GM18508 (cell line): ENCODE data around the gene CENPA.
"Not testable (repeated sequence)": the region's sequence is repeated elsewhere in the genome, so short reads cannot be mapped to it uniquely, and the experiment has no call there.

Experiments
- ATAC-seq: cut with Tn5 transposase; IDR thresholded peaks from one replicate; pipeline ENCODE4 v1.9.1; 2021; ENCODE audit warnings: moderate number of reproducible peaks; ENCODE audit not compliant: insufficient read depth, unreplicated experiment

CENPA gene

GRCh38 chr2:26759845-26760244 lies 26.0 kb upstream of the CENPA start:
- no peak for ATAC-seq

- ATAC-seq = not testable (repeated sequence)
These were observed 24.9 kb upstream of the CENPA start for GRCh38 chr2:26760991-26761390.

DNA sequence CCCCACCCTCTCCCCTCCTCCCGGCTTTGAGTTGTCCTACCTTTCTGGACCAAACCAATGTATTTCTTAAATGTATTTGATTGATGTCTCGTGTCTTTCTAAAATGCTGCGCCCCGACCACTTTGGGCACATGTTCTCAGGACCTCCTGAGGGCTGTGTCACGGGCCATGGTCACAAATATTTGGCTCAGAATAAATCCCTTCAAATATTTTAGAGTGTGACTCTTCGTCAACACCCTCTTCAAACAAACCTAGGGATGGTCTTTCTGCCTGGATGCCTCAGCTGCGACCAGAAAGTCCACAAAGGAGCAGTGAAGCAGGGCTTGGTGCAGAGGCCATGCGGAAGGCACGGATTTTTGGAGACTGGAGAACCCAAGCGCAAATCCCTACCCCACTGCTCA lies 22.8 kb upstream of the CENPA start:
- ATAC-seq = no peak

DNA sequence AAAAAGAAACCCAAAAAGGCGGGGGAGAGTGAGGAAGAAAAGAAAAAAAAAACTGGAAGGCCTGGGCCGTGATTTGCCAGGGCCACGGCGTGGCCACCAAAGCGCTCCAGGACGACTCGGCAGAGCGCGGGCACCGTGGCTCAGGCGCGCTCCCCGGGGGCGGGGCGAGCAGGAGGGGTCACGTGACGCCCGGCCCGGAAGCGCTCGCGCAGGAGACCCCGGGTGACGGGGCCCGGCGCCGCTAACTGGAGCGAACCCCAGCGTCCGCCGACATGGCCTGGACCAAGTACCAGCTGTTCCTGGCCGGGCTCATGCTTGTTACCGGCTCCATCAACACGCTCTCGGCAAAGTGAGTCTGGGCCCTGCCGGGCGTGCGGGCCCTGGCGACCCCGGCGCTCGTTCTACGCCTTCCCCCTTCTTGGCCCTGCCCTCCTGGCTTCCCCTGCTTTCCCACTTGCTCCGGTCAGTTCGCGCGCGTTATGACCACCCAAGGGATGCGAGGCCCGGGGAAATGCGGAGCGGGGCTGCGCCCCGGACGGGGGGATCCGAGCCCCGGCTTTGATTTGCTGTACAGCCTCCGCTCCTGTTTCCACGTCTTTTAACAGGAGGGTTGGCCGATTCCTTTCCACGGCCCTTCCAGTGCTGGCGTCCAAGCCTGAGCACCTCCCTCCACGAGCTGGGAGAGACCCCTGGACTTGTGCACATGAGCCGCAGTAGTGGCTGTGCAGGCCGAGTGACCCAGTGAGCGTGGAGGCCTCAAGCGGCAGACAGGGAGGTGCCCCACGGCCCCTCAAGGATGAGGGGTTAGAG lies 21.6 kb upstream of the CENPA start, which contains the start of gene SLC35F6:
Gene SLC35F6, plus strand, starts transcription at position 207 of the 810 bp plus-strand sequence. Its CDS starts 66 bp downstream, at position 273.
- ATAC-seq = no peak

DNA sequence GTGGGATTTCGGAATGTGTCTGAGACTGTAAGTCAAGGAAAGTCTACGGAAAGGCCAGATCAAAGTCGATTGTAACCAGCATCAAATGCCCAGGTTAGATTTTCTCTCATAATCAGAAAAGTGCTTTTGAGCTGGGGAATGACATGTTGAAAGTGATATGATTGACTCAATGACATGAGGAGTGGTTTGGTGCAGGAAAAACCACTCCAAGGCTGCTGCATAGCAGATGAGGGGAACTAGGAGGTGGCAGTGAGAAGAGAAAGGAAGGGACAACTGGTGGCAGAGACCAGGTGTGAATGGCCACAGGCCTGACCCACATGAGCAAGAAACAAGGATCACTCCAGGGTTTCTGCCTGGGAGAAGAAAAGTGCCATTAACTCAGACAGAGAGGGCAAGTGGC lies 20.9 kb upstream of the CENPA start:
- ATAC-seq = no peak

- ATAC-seq = no peak
These were observed 20.2 kb upstream of the CENPA start for GRCh38 chr2:26765475-26766200.

DNA sequence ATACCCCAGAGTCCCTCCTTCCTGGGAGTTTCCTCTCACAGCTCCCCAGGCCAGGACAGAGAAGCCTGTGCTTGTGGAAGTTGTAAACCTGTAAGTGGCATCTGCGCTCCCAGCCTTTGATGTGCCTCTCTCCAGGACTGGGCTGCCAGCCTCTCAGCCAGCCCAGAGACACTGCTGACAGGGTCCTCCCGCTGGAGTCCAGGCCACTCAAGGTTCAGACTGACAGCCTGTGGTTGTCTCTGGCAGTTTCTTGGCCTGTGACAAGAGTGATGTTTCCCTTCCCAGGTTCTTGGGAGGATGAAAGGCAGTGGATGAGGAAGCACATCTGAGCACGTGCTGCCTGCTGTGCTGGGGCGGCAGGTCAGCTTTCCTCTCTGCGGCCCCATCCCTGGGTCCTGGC lies 18.7 kb upstream of the CENPA start:
- ATAC-seq = no peak

DNA sequence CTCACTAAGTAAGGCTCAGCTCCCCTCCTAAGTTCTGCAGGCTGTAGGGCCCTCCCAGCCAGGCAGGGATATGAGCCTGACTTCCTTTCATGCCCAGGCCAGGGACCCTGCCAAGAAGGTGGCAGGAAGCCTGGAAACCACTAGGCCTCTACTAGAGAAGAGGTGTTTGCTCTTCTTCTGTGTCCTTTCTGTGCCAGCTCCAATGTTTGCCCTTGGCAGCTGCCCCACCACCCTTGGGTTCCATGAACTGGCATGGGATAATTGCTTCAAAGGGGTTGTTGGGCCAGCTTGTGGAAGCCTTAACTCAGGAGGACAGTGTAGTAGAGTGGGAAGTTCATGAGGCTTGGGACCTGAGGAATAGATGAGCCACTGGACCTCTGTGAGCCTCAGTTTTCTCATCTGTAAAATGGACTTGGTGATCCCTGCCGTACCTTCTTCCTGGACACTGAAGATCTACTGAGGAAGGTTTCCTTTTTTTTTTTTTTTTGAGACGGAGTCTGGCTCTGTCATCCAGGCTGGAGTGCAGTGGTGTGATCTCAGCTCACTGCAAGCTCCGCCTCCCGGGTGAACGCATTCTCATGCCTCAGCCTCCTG lies 17.9 kb upstream of the CENPA start:
- no peak for ATAC-seq

- no peak for ATAC-seq
These were observed 17.1 kb upstream of the CENPA start for GRCh38 chr2:26768759-26769088.

DNA sequence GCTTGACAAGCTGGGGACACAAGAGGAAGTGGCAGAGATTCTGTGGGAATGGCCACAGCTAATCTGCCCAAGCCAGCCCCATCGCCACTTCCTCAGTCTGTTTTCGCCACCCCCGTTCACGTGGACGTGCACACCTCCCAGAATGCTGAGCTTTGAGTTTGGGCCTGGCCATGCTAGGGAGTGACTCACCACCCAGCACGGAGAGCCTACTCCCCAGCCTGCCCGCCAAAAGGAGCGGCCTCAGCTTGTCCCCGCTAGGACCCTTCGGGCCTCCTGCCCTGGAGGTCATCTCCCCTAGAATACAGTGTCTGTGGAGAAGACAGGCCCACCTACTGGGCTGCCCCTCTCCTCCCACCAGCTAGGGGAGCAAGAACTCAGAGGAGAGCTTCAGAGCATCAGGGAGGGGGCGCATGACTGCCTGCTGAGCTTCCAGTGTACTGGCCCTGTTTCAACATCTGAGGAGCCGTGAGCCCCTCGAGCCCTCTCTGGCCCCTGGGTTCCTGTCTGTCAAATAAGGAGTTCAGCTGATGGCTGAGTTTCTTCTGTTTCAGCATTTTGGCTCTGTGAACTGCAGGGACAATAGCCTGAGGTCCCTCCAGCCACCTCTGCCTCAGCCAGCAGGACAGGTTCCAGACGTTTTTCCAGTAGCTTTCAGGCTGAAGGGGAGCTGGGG lies 16.6 kb upstream of the CENPA start:
- no peak for ATAC-seq

DNA sequence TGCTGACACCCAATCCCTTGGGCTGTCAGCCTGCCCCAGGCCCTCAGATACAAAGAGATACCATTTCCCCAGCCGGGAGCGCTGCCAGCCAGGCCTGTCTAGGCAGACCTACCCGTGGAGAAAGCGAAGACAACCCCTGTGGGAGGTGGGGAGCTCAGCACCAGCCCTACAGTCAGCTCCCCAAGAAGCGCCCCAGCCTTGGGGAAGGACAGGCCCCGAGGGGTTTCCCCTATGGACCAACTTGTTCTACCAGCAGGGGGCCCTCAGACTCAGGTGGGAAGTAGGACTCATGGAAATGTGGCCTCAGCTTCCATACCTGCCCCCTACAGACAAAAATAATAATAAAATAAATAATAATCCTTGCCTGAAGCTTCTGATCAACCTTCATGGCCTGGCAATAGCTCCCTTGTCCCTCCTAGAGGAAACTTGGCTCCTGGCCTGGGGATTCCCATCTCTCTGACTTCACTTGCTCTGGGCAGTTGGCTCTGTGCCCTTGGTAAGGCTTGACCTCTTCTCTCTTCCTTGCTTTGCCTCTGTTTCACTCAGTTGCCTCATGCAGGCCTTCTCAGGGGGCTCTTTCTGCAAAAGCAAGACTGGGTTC lies 14.8 kb upstream of the CENPA start:
- ATAC-seq = no peak

DNA sequence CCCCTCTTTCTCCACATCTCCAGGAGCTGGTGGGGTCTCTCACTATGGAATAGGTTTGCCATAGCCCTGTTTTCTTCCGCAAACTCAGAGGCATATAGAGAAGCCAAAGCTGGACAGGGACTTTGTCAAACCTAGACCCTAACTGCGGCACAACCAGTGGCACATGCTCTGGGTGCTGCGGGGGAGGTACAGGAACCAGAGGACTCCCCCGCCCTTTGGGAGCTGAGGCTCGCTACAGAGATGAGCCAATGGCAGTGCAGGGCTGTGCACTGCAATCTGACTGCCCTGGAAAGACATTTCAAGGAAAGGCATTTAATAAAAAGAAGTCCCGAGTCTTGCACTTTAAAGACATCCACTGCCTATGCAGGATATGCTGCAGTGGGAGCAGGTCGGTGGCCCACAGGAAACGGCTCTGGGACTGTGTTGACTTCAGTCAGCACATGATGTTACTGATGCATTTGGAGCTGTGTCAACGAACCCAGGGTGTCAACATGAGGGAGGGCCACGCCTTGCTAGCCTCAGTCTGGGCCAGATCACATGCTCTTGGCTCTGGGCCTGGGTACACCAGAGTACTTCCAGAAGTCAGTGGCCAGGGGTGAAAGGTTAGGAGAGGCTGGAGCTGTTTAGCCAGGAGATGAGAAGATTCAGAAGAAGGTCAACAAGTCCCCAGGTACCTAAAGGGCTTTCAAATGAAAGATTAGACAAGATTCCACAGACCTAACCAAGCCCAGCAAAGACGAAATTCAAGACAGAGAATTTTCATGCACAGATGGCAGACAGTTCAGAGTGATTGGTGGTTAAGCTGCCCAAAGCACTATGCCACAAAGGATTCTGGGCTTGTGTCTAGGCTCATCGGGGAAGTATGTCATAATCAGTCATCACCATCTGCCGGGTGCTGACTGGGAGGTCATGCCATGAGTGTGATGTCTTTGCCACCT lies 13.5 kb upstream of the CENPA start:
- no peak for ATAC-seq

DNA sequence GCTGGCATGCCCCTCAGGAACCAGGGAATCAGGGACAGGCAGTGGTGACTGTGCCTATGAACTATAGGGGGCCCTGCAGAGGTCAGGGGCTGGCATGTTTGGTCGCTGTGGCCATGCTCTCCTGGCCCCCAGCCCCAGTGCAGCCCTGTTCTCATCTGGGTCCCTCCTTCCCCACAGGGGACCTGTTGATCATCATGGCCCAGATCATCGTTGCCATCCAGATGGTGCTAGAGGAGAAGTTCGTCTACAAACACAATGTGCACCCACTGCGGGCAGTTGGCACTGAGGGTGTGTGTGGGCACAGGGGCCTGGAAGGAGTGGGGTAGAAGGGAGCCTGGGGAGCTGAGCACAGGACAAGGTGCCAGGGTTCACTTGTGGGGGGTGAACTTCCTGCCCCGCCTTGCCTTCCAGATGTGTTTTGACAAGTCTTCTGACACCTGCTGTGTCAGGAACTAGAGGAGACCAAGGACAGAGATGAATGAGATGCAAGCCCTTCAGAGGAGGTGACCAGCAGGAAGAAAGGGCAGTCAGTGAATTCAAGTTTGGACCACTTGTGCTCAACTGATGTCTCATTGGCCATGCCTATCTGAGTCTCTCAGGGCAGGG lies 9.6 kb upstream of the CENPA start:
- ATAC-seq = no peak

DNA sequence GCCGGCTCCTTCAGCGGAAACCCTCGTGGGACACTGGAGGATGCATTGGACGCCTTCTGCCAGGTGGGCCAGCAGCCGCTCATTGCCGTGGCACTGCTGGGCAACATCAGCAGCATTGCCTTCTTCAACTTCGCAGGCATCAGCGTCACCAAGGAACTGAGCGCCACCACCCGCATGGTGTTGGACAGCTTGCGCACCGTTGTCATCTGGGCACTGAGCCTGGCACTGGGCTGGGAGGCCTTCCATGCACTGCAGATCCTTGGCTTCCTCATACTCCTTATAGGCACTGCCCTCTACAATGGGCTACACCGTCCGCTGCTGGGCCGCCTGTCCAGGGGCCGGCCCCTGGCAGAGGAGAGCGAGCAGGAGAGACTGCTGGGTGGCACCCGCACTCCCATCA lies 7.8 kb upstream of the CENPA start:
- ATAC-seq = no peak

DNA sequence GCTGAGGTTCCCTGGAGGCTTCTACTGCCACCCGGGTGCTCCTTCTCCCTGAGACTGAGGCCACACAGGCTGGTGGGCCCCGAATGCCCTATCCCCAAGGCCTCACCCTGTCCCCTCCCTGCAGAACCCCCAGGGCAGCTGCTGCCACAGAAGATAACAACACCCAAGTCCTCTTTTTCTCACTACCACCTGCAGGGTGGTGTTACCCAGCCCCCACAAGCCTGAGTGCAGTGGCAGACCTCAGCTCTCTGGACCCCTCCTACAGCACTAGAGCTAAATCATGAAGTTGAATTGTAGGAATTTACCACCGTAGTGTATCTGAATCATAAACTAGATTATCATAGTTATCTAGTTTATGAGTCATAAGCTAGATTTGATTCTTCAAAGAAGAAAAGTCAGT lies 7.3 kb upstream of the CENPA start:
- ATAC-seq = no peak

DNA sequence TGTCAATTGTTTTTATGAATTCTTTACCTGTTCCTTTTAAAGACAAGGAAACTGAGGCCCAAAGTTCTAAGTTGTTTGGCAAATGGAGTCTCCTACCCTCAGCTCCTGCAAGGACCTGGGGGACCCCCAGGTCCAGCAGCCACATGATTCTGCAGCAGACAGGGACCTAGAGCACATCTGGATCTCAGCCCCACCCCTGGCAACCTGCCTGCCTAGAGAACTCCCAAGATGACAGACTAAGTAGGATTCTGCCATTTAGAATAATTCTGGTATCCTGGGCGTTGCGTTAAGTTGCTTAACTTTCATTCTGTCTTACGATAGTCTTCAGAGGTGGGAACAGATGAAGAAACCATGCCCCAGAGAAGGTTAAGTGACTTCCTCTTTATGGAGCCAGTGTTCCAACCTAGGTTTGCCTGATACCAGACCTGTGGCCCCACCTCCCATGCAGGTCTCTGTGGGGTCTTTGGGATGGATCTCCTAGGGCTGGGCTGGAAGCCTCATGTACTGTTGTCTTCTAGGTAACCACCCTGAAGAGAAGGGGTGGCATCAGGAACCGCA lies 5.6 kb upstream of the CENPA start:
- ATAC-seq = no peak

DNA sequence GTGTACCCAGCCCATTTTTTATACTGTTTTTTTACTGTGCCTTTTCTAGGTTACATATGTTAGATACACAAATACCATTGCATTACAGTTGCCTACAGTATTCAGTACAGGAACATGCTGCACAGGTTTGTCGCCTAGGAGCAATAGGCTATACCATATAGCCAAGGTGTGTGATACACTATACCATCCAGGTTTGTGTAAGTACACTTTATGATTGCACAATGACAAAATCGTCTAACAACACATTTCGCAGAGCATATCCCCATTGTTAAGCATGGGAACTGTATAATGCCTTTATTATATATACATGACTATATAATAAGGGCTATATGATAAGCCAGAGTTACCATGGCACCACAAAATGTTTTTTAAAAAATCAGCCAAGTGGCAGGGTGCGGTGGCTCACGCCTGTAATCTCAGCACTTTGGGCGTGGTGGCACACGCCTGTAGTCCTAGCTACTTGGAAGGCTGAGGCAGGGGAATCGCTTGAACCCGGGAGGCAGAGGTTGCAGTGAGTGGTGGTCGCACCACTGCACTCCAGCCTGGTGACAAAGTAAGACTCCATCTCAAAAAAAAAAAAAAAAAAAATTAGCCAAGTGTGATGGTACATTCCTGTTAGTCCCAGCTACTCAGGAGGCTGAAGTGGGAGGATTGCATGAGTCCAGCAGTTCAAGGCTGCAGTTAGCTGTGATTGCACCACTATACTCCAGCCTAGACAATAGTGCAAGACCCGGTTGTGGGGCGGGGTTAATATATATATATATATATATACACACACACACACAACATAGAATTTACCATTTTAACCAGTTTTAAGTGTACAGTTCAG lies 2.8 kb upstream of the CENPA start:
- ATAC-seq = no peak
